Measurements from ENCODE around the gene ZMYND8. TPM values are rescaled to one million over a fixed set of nuclear protein-coding genes. Genes with fewer than 3 reads are reported as not detected.
"Not testable (repeated sequence)": the region's sequence is repeated elsewhere in the genome, so short reads cannot be mapped to it uniquely, and the experiment has no call there.

Gene ZMYND8
- total RNA-seq, 1 donor from 2014 or later = 42.6 TPM

GRCh38 chr20:47178277-47178676 lies 178.2 kb downstream of the ZMYND8 start:
- Mint-ChIP-seq H3K4me3 (no peak overlapping the region), H3K9me3 (peaks cover 3% of the 10 kb centered on the region), H3K27ac (no peak overlapping the region), H3K36me3 (ENCODE audit: low read depth) (no peaks in the 10 kb centered on the region), H3K4me1 (ENCODE audit: low read depth) (peaks cover 4% of the 10 kb centered on the region), H3K27me3 (ENCODE audit: insufficient read depth) (no peaks in the 10 kb centered on the region)
- DNase-seq (ENCODE audit: low spot score) = no peak
- intact Hi-C loops (cut with micrococcal nuclease) = no loop called here

GRCh38 chr20:47176217-47176616 lies 180.3 kb downstream of the ZMYND8 start:
- not testable (repeated sequence) for H3K9me3 Mint-ChIP-seq

DNA sequence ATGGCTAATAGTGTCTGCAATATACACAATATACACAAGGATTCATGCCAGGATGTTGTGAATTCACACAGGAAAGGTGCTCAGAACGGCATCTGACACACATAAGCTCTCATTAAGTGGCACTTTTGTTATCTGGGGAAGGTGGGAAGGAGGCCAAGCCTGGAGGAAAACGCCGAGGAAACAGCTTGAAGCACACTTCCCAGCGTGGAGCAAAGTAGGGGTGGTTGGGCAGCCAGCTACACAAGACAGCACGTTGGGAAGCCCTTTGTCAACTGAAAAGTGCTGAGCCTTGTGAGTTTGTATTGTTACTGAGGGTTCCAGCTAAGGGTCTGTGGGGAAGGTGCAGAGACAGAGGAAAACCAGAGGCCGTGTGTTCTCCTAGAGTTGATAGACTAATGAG lies 181.0 kb downstream of the ZMYND8 start:
- H3K36me3 Mint-ChIP-seq (ENCODE audit: low read depth) = no peaks in the 10 kb centered on the region
- no peaks in the 10 kb centered on the region for H3K4me1 Mint-ChIP-seq (ENCODE audit: low read depth)
- no peak overlapping the region for H3K27ac Mint-ChIP-seq
- H3K27me3 Mint-ChIP-seq (ENCODE audit: insufficient read depth) = peaks cover 4% of the 10 kb centered on the region
- no peaks in the 10 kb centered on the region for H3K9me3 Mint-ChIP-seq
- intact Hi-C loops (cut with micrococcal nuclease) = no loop called here
- no peak overlapping the region for H3K4me3 Mint-ChIP-seq
- no peak for DNase-seq (ENCODE audit: low spot score)

More at GRCh38 chr20:47176217-47176616, 180.3 kb downstream of the ZMYND8 start:
- H3K4me1 Mint-ChIP-seq (ENCODE audit: low read depth); H3K27ac Mint-ChIP-seq; DNase-seq (ENCODE audit: low spot score); H3K27me3 Mint-ChIP-seq (ENCODE audit: insufficient read depth); intact Hi-C loops (cut with micrococcal nuclease); H3K4me3 Mint-ChIP-seq; H3K36me3 Mint-ChIP-seq (ENCODE audit: low read depth): not testable (repeated sequence)

DNA sequence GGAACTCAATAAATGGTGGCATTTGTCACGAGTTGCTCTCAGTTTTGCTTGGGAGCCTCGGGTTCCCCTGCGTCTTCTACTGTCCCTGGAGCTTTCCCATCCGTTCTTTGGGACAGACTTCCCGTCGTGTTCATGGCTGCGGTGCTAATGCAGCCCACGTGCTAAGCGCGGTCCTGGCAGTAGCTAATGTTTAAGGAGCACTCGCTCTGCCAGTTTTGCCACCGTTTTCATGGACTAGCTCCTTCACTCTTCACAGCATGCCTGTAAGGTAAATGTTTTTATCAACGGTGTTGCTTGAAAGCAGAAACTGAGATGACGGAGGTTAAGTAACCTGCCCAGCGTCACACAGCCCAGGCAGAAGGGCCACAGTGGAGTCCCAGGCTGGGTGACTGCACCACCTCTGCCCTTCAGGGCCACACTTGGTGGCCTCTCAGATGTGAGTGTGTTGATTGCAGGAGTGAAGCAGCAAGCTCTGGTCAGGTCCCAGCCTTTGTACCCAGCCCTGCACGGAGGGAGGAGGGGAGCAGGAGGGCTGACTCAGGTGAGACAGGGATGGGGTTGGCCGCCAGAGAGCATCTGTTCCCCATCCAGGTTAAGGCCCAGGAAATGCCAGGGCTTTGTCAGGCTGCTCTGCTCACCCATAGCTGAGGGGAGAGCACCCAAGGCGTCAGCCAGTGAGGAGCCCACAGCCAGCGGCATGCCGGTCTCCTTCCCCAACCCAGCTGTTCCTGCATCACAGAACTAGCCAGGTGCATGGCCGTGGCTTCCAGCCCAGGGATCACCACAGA lies 181.8 kb downstream of the ZMYND8 start:
- Mint-ChIP-seq H3K36me3 (ENCODE audit: low read depth) (no peaks in the 10 kb centered on the region), H3K4me3 (no peak overlapping the region), H3K27me3 (ENCODE audit: insufficient read depth) (peaks cover 4% of the 10 kb centered on the region), H3K4me1 (ENCODE audit: low read depth) (no peaks in the 10 kb centered on the region), H3K27ac (no peak overlapping the region), H3K9me3 (no peaks in the 10 kb centered on the region)
- no peak for DNase-seq (ENCODE audit: low spot score)
- intact Hi-C loops (cut with micrococcal nuclease) = no loop called here

DNA sequence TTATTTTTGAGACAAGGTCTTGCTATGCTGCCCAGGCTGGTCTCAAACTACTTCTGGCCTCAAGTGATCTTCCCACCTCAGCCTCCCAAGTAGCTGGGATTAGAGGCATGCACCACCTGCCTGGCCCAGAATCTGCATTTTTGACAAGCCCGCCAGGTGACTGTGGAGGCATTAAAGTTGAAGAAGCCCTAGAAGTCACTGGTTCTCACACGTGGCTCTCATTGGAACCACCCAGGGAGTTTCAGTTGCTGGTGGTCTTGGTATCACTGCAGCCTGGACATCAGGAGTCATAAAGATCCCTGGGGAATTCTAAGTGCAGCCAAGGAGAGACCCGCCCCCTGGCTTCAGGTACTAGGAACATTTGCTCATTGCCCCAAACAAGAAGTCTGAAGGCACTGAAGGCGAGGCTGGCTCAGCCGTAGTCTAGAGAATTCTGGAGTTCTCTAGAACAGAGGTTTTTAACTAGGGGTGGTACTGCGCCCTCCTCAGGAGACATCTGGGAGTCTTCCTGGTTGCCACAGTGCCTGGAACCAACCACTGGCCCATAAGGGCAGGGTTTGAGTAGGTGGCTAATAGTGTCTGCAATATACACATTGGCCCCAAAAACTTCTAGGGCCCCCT lies 182.8 kb downstream of the ZMYND8 start:
- no peaks in the 10 kb centered on the region for H3K36me3 Mint-ChIP-seq (ENCODE audit: low read depth)
- DNase-seq (ENCODE audit: low spot score) = no peak
- no peak overlapping the region for H3K27ac Mint-ChIP-seq
- H3K9me3 Mint-ChIP-seq = no peaks in the 10 kb centered on the region
- no peak overlapping the region for H3K4me3 Mint-ChIP-seq
- peaks cover 4% of the 10 kb centered on the region for H3K27me3 Mint-ChIP-seq (ENCODE audit: insufficient read depth)
- intact Hi-C loops (cut with micrococcal nuclease) = no loop called here
- H3K4me1 Mint-ChIP-seq (ENCODE audit: low read depth) = no peaks in the 10 kb centered on the region

DNA sequence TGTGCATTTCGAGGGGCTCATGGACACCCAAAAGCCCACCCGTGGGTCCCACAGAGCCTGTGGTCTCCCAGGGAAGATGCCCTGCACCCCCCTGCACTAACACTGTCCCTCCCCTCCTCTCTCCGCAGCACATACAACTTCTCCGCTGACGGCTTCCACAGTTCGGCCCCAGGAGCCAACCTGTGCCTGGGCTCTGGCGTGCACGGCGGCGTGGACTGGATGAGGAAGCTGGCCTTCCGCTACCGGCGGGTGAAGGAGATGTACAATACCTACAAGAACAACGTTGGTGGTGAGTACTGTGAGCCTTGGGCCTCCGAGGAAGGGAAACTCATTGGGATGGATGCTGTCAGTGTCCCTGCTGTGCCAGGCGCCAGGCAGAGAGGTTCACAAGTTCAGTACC lies 183.9 kb downstream of the ZMYND8 start:
- Mint-ChIP-seq H3K9me3 (no peaks in the 10 kb centered on the region), H3K4me3 (no peak overlapping the region), H3K27ac (no peak overlapping the region), H3K36me3 (ENCODE audit: low read depth) (no peaks in the 10 kb centered on the region), H3K27me3 (ENCODE audit: insufficient read depth) (peaks cover 10% of the 10 kb centered on the region), H3K4me1 (ENCODE audit: low read depth) (no peaks in the 10 kb centered on the region)
- intact Hi-C loops (cut with micrococcal nuclease) = no loop called here
- no peak for DNase-seq (ENCODE audit: low spot score)

DNA sequence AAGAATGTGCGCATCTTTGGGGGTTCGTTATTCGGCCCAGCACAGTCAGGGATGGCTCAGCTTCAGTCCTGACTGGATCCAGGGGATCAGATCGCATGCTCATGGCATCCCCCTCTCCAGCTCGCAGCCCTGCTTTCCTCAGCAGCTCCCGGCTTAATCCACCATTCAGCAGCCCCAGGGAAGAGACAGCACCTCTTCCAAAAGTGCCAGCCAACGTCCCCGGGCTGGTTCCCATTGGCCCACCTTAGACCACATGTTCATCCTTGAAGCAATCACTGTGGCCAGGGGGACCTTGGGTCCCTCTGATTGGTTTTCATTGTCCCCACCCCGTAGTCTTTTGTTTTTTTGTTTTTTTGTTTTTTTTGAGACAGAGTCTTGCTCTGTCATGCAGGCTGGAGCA lies 188.7 kb downstream of the ZMYND8 start:
- no peak overlapping the region for H3K4me3 Mint-ChIP-seq
- H3K36me3 Mint-ChIP-seq (ENCODE audit: low read depth) = no peaks in the 10 kb centered on the region
- H3K27ac Mint-ChIP-seq = no peak overlapping the region
- no peaks in the 10 kb centered on the region for H3K4me1 Mint-ChIP-seq (ENCODE audit: low read depth)
- no peak for DNase-seq (ENCODE audit: low spot score)
- H3K27me3 Mint-ChIP-seq (ENCODE audit: insufficient read depth) = peaks cover 16% of the 10 kb centered on the region
- intact Hi-C loops (cut with micrococcal nuclease) = no loop called here
- H3K9me3 Mint-ChIP-seq = no peaks in the 10 kb centered on the region

GRCh38 chr20:47165376-47165865 lies 191.1 kb downstream of the ZMYND8 start:
- no peaks in the 10 kb centered on the region for H3K9me3 Mint-ChIP-seq
- DNase-seq (ENCODE audit: low spot score) = no peak
- H3K27me3 Mint-ChIP-seq (ENCODE audit: insufficient read depth) = peaks cover 12% of the 10 kb centered on the region
- no peaks in the 10 kb centered on the region for H3K36me3 Mint-ChIP-seq (ENCODE audit: low read depth)
- H3K4me1 Mint-ChIP-seq (ENCODE audit: low read depth) = no peaks in the 10 kb centered on the region
- H3K27ac Mint-ChIP-seq = no peak overlapping the region
- intact Hi-C loops (cut with micrococcal nuclease) = no loop called here
- H3K4me3 Mint-ChIP-seq = no peak overlapping the region

- no peaks in the 10 kb centered on the region for H3K4me1 Mint-ChIP-seq (ENCODE audit: low read depth)
- no peaks in the 10 kb centered on the region for H3K36me3 Mint-ChIP-seq (ENCODE audit: low read depth)
- peaks cover 12% of the 10 kb centered on the region for H3K27me3 Mint-ChIP-seq (ENCODE audit: insufficient read depth)
- no peaks in the 10 kb centered on the region for H3K9me3 Mint-ChIP-seq
- intact Hi-C loops (cut with micrococcal nuclease) = no loop called here
- H3K27ac Mint-ChIP-seq = no peak overlapping the region
- DNase-seq (ENCODE audit: low spot score) = no peak
- no peak overlapping the region for H3K4me3 Mint-ChIP-seq
Measured at GRCh38 chr20:47164140-47164539, 192.4 kb downstream of the ZMYND8 start.

DNA sequence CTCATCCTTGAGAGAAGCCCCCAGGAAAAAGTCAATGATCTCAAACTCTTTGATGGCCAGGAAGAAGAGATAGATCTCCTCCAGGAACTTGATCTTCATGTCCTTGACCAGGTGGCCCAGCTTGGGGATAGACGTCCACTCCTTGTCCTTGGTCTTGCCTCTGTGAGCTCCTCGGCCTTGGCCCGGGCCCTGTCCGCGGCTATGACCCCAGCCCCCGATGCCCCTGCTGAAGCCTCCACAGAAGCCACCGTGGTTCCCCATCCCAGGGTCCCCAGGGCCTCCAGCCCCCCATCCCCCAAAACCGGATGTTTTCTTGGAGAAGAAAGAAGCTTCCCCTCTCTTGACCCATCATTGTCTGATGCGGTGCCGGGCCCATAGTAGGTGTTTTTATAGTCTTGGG lies 195.1 kb downstream of the ZMYND8 start:
- Mint-ChIP-seq H3K36me3 (ENCODE audit: low read depth) (no peaks in the 10 kb centered on the region), H3K27ac (no peak overlapping the region), H3K4me1 (ENCODE audit: low read depth) (no peaks in the 10 kb centered on the region), H3K4me3 (no peak overlapping the region), H3K27me3 (ENCODE audit: insufficient read depth) (peaks cover 11% of the 10 kb centered on the region), H3K9me3 (no peaks in the 10 kb centered on the region)
- no peak for DNase-seq (ENCODE audit: low spot score)
- intact Hi-C loops (cut with micrococcal nuclease) = no loop called here

GRCh38 chr20:47160992-47161391 lies 195.5 kb downstream of the ZMYND8 start:
- Mint-ChIP-seq H3K36me3 (ENCODE audit: low read depth) (no peaks in the 10 kb centered on the region), H3K9me3 (no peaks in the 10 kb centered on the region), H3K27me3 (ENCODE audit: insufficient read depth) (peaks cover 9% of the 10 kb centered on the region), H3K4me3 (no peak overlapping the region), H3K27ac (no peak overlapping the region), H3K4me1 (ENCODE audit: low read depth) (no peaks in the 10 kb centered on the region)
- intact Hi-C loops (cut with micrococcal nuclease) = no loop called here
- no peak for DNase-seq (ENCODE audit: low spot score)

DNA sequence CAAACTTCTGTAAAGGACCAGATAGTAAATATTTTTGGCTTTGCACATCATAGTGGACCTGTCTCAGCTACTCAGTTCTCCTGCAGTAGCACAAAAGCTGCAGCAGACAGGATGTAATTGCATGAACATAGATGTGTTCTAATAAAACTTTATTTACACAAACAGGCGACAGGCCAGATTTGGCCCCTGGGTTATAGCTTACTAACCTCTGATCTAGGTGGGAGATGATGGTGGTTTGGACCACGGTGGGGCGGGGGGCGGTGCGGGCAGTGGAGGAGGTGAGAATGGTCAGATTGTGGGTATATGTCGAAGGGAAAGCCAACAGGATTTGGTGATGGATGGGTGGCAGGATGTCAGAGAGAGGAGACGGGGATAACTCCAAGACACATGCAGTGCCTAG lies 196.3 kb downstream of the ZMYND8 start:
- H3K27ac Mint-ChIP-seq = no peak overlapping the region
- H3K36me3 Mint-ChIP-seq (ENCODE audit: low read depth) = no peaks in the 10 kb centered on the region
- H3K9me3 Mint-ChIP-seq = no peaks in the 10 kb centered on the region
- DNase-seq (ENCODE audit: low spot score) = no peak
- H3K27me3 Mint-ChIP-seq (ENCODE audit: insufficient read depth) = peaks cover 9% of the 10 kb centered on the region
- H3K4me3 Mint-ChIP-seq = no peak overlapping the region
- H3K4me1 Mint-ChIP-seq (ENCODE audit: low read depth) = no peaks in the 10 kb centered on the region
- intact Hi-C loops (cut with micrococcal nuclease) = no loop called here
